Left lung (tissue), 10 donors: Measurements from ENCODE around the gene AMBP. TPM values are rescaled to one million over a fixed set of nuclear protein-coding genes. Genes with fewer than 3 reads are reported as not detected.

Source experiments
- ATAC-seq: fragments of 200-7000 bp; cut with Tn5 transposase; one replicate; pipeline ENCODE4 v1.9.1; 2020; ENCODE audit warnings: moderate library complexity
- DNase-seq, 4 donors: peaks; one replicate each; pipeline ENCODE4 v3.0.0-alpha.2; 2013 to 2020
- H3K27ac ChIP-seq, 2 donors: fragments of 200-600 bp; sonication (generic) in 1 of 2; one replicate each; pipeline versions ENCODE4 v1.5.0 to v1.8.0; 2020 to 2021
- H3K27me3 ChIP-seq, 2 donors: fragments of 200-600 bp; sonication (generic) in 1 of 2; one replicate each; pipeline versions ENCODE4 v1.5.0 to v1.8.0; 2020 to 2021
- H3K36me3 ChIP-seq, 2 donors: fragments of 200-600 bp; sonication (generic) in 1 of 2; one replicate each; pipeline versions ENCODE4 v1.5.0 to v1.8.0; 2020 to 2021
- H3K4me1 ChIP-seq, 2 donors: fragments of 200-600 bp; one replicate each; pipeline ENCODE4 v1.8.0; 2021
- H3K4me3 ChIP-seq, 2 donors: fragments of 200-600 bp; sonication (generic) in 1 of 2; one replicate each; pipeline versions ENCODE4 v1.5.0 to v1.8.0; 2020 to 2021; ENCODE audit warnings: mild to moderate bottlenecking in 1 of 2
- H3K9me3 ChIP-seq, 2 donors: fragments of 200-600 bp; sonication (generic) in 1 of 2; one replicate each; pipeline versions ENCODE4 v1.5.0 to v1.8.0; 2020 to 2021
- CTCF ChIP-seq, 2 donors: fragments of 200-600 bp; sonication (generic) in 1 of 2; IDR thresholded peaks; one replicate each; pipeline versions ENCODE4 v1.5.0 to v1.8.0; 2021; ENCODE audit warnings: antibody characterized with exemption in 2 of 2
- intact Hi-C, 2 donors: fragments of 100-400 bp; cut with DNase I; formaldehyde crosslinking; loops; one replicate each; pipeline versions ENCODE4 v1.11.2 to v1.14.2; 2022
- polyA plus RNA-seq, 6 donors: library from polyadenylated mRNA; unstranded; fragments of 120-200 nt; gene quantifications; one replicate each; pipeline ENCODE4 v1.2.1, GENCODE V29; 2013; ENCODE audit not compliant: insufficient read length in 6 of 6
- total RNA-seq, 2 donors: library from RNA; stranded (reverse); fragmentation: NEBNext Ultra II Directional; extraction: Animal tissue kit (Norgen Biotek cat#: 25700); gene quantifications; one replicate each; pipeline ENCODE4 v1.2.1, GENCODE V29; 2021
- donor health status: DM: no; HTN: yes; CAD: no.
- donor health status: DM: no; HTN: no; CAD: no.

The AMBP gene
- total and polyA plus RNA-seq, 8 donors = 1.2 to 5.5 (median 2.5) TPM; not detected in 1

- H3K4me3 ChIP-seq = no peak overlapping the region
- H3K36me3 ChIP-seq = no peaks in the 10 kb centered on the region
- no peak for DNase-seq
- H3K27me3 ChIP-seq = peaks cover 0 to 5% of the 10 kb centered on the region in 2 donors
- peaks cover 0 to 1% of the 10 kb centered on the region in 2 donors for H3K4me1 ChIP-seq
- no peak for ATAC-seq
- peaks cover 0 to 11% of the 10 kb centered on the region in 2 donors for H3K9me3 ChIP-seq
- no peak for TF ChIP-seq CTCF (IDR thresholded peaks at IDR 0.05)
- intact Hi-C loops = no loop called here
- no peak overlapping the region for H3K27ac ChIP-seq
These were observed 46.0 kb upstream of the AMBP start for GRCh38 chr9:114124138-114124537.

GRCh38 chr9:114123031-114123977 is 45.2 kb upstream of the AMBP start:
- Histone ChIP-seq H3K9me3 (peaks cover 0 to 11% of the 10 kb centered on the region in 2 donors), H3K4me3 (no peak overlapping the region), H3K4me1 (peaks cover 0 to 3% of the 10 kb centered on the region in 2 donors), H3K27me3 (peaks cover 0 to 5% of the 10 kb centered on the region in 2 donors), H3K27ac (no peak overlapping the region), H3K36me3 (no peaks in the 10 kb centered on the region)
- no peak for DNase-seq
- no peak for ATAC-seq
- intact Hi-C loops = no loop called here
- TF ChIP-seq CTCF (IDR thresholded peaks at IDR 0.05) = no peak

- Histone ChIP-seq H3K4me3 (no peak overlapping the region), H3K4me1 (peaks cover 0 to 3% of the 10 kb centered on the region in 2 donors), H3K9me3 (peaks cover 0 to 3% of the 10 kb centered on the region in 2 donors), H3K27ac (no peak overlapping the region), H3K27me3 (peaks cover 0 to 5% of the 10 kb centered on the region in 2 donors), H3K36me3 (no peaks in the 10 kb centered on the region)
- TF ChIP-seq CTCF (IDR thresholded peaks at IDR 0.05) = no peak
- intact Hi-C loops = no loop called here
- ATAC-seq (no peak), DNase-seq (no peak)
These were observed 44.3 kb upstream of the AMBP start for GRCh38 chr9:114122136-114123027.

- intact Hi-C loops = no loop called here
- peak in 2 of 4 donors; percentile 49 for DNase-seq
- peaks cover 0 to 3% of the 10 kb centered on the region in 2 donors for H3K4me1 ChIP-seq
- H3K36me3 ChIP-seq = no peaks in the 10 kb centered on the region
- H3K4me3 ChIP-seq = no peak overlapping the region
- H3K27me3 ChIP-seq = peaks cover 0 to 5% of the 10 kb centered on the region in 2 donors
- H3K9me3 ChIP-seq = no peaks in the 10 kb centered on the region
- H3K27ac ChIP-seq = peak overlapping the region in 1 of 2 donors; percentile 24
- no peak for TF ChIP-seq CTCF (IDR thresholded peaks at IDR 0.05)
- ATAC-seq = no peak
These were observed 43.4 kb upstream of the AMBP start for GRCh38 chr9:114121227-114122135.
